OCI-LY7 (cell line): Measurements from ENCODE around the gene ZNF200. TPM values are rescaled to one million over a fixed set of nuclear protein-coding genes. Genes with fewer than 3 reads are reported as not detected.
A peak's percentile ranks its signal among the peaks of the same experiment; 100 is the strongest.

ENCODE experiments used
- BruUV-seq: library from RNA; stranded (reverse); fragments of 400-500 nt; replicated peaks from 2 replicates; lab custom pipeline; 2021; lab: Mats Ljungman, UMichigan
- CTCF ChIA-PET: fragments of 300-600 bp; sonication (Branson Sonifier 250); formaldehyde crosslinking; loops from one replicate; lab custom pipeline; 2022; ENCODE audit warnings: antibody characterized with exemption; ENCODE audit not compliant: unreplicated experiment; lab: Charles Lee
- POLR2A ChIA-PET: fragments of 300-600 bp; sonication (Branson Sonifier 250); formaldehyde crosslinking; loops from one replicate; lab custom pipeline; 2022; ENCODE audit warnings: antibody characterized with exemption; lab: Charles Lee
- DNase-seq: peaks from one replicate; pipeline ENCODE4 v3.0.0-alpha.2; 2015; ENCODE audit warnings: low spot score
- H2AFZ ChIP-seq: fragments of 200-600 bp; sonication (generic), shearing (Covaris generic); 2 replicates; pipeline ENCODE4 v1.6.1; 2014; ENCODE audit warnings: mild to moderate bottlenecking, antibody characterized with exemption, low read length, moderate library complexity
- H3K27ac ChIP-seq: fragments of 200-600 bp; sonication (generic); 2 replicates; pipeline ENCODE4 v1.5.1; 2014; ENCODE audit warnings: mixed run types, low read depth, mild to moderate bottlenecking, moderate library complexity, low read length, inconsistent platforms; ENCODE audit not compliant: poor library complexity, severe bottlenecking
- H3K36me3 ChIP-seq: fragments of 200-600 bp; sonication (generic); 2 replicates; pipeline ENCODE4 v1.6.1; 2014; ENCODE audit warnings: mild to moderate bottlenecking, antibody characterized with exemption, low read length, moderate library complexity, mixed read lengths; ENCODE audit not compliant: insufficient read depth
- H3K4me1 ChIP-seq: fragments of 200-600 bp; sonication (generic); 2 replicates; pipeline ENCODE4 v1.5.1; 2014; ENCODE audit warnings: mild to moderate bottlenecking, low read length; ENCODE audit not compliant: insufficient read depth, poor library complexity, severe bottlenecking
- H3K4me2 ChIP-seq: fragments of 200-600 bp; sonication (generic); 2 replicates; pipeline ENCODE4 v1.6.1; 2014; ENCODE audit warnings: mild to moderate bottlenecking, low read length
- H3K4me3 ChIP-seq: fragments of 200-600 bp; sonication (generic); 2 replicates; pipeline ENCODE4 v1.5.1; 2014; ENCODE audit warnings: mild to moderate bottlenecking, low read depth, low read length; ENCODE audit not compliant: poor library complexity, severe bottlenecking
- H3K79me2 ChIP-seq: fragments of 200-600 bp; sonication (generic); 2 replicates; pipeline ENCODE4 v1.6.1; 2016; ENCODE audit warnings: low read depth, mild to moderate bottlenecking, low read length, moderate library complexity, mixed read lengths; ENCODE audit not compliant: insufficient read depth
- H3K9me2 ChIP-seq: fragments of 200-600 bp; sonication (generic); 2 replicates; pipeline ENCODE4 v1.6.1; 2016; ENCODE audit warnings: mild to moderate bottlenecking, low read length, mixed read lengths; ENCODE audit not compliant: insufficient read depth
- H3K9me3 ChIP-seq: fragments of 200-600 bp; sonication (generic); 2 replicates; pipeline ENCODE4 v1.6.1; 2014; ENCODE audit warnings: mild to moderate bottlenecking, mixed run types, low read length, mixed read lengths
- H4K20me1 ChIP-seq: fragments of 200-600 bp; sonication (generic); 2 replicates; pipeline ENCODE4 v1.6.1; 2014; ENCODE audit warnings: mild to moderate bottlenecking, antibody characterized with exemption, low read length, moderate library complexity, mixed read lengths; ENCODE audit not compliant: insufficient read depth
- CTCF ChIP-seq: fragments of 200-600 bp; sonication (generic); conservative IDR thresholded peaks from 2 replicates; pipeline ENCODE4 v1.5.1; 2014; ENCODE audit warnings: mild to moderate bottlenecking, antibody characterized with exemption, low read length, moderate library complexity, mixed read lengths
- EZH2phosphoT487 ChIP-seq: fragments of 200-600 bp; sonication (generic); IDR thresholded peaks from 2 replicates; pipeline ENCODE4 v1.6.1; 2018; ENCODE audit warnings: low read depth, borderline replicate concordance, mild to moderate bottlenecking, mixed run types, antibody characterized with exemption, low read length, moderate library complexity, mixed read lengths
- intact Hi-C: fragments of 100-400 bp; cut with micrococcal nuclease; formaldehyde crosslinking; loops from one replicate; pipeline ENCODE4 v1.10.0; 2022; ENCODE audit not compliant: unreplicated experiment
- total RNA-seq, 2 experiments: library from RNA; depleted of rRNA in 1 of 2; stranded (reverse); fragments of >200 nt in 1 of 2; shearing (Covaris generic) in 1 of 2; gene quantifications; 2 replicates each; pipeline ENCODE4 v1.2.3, GENCODE V29; 2014 to 2022

ZNF200 gene
- total RNA-seq, 2 experiments from 2014 or later, result 13.9 to 19.8 TPM

- H3K36me3 ChIP-seq, result no peaks in the 10 kb centered on the region
- peak overlapping the region; percentile 89; the same call in 1 of the 2 replicates for H2AFZ ChIP-seq
- no peaks in the 10 kb centered on the region for H3K9me3 ChIP-seq
- CTCF ChIA-PET, result no interaction called here
- peaks cover 31% of the 10 kb centered on the region for H3K4me1 ChIP-seq
- H3K27ac ChIP-seq, result peak overlapping the region; percentile 55
- no TSS peak for BruUV-seq
- peak overlapping the region; percentile 71 for H3K4me2 ChIP-seq
- H3K4me3 ChIP-seq, result no peak overlapping the region
- TF ChIP-seq CTCF, result no peak
- no peak for TF ChIP-seq EZH2phosphoT487
- DNase-seq, result peak; percentile 34
- no peaks in the 10 kb centered on the region for H4K20me1 ChIP-seq
- intact Hi-C loops, result no loop called here
- H3K9me2 ChIP-seq, result no peaks in the 10 kb centered on the region
- no peaks in the 10 kb centered on the region for H3K79me2 ChIP-seq
- POLR2A ChIA-PET, result interaction anchor here (0.7 kb wide), 1 partner anchor 11 kb away, joined by 4 read pairs; no protein-coding TSS in a partner anchor
Measured at GRCh38 chr16:3216263-3216640, 18.7 kb downstream of the ZNF200 start.

GRCh38 chr16:3215601-3216262 is 19.2 kb downstream of the ZNF200 start:
- CTCF ChIA-PET, result no interaction called here
- intact Hi-C loops, result no loop called here
- Histone ChIP-seq H3K4me3 (peak overlapping the region; percentile 31), H3K9me3 (no peaks in the 10 kb centered on the region), H3K79me2 (no peaks in the 10 kb centered on the region), H3K4me1 (peaks cover 31% of the 10 kb centered on the region), H3K9me2 (no peaks in the 10 kb centered on the region), H4K20me1 (no peaks in the 10 kb centered on the region), H3K4me2 (peak overlapping the region; percentile 71), H3K27ac (peak overlapping the region; percentile 55), H2AFZ (peak overlapping the region; percentile 89), H3K36me3 (no peaks in the 10 kb centered on the region)
- POLR2A ChIA-PET, result no interaction called here
- BruUV-seq, result no TSS peak
- TF ChIP-seq EZH2phosphoT487 (no peak), CTCF (no peak)
- no peak for DNase-seq

- Histone ChIP-seq H3K27ac (peak overlapping the region; percentile 55), H4K20me1 (no peaks in the 10 kb centered on the region), H2AFZ (peak overlapping the region; percentile 89), H3K4me2 (peak overlapping the region; percentile 71), H3K36me3 (no peaks in the 10 kb centered on the region), H3K9me2 (no peaks in the 10 kb centered on the region), H3K4me1 (peaks cover 31% of the 10 kb centered on the region), H3K9me3 (no peaks in the 10 kb centered on the region), H3K79me2 (no peaks in the 10 kb centered on the region), H3K4me3 (peak overlapping the region; percentile 31)
- BruUV-seq, result no TSS peak
- TF ChIP-seq CTCF (no peak), EZH2phosphoT487 (no peak)
- peak; percentile 83 for DNase-seq
- POLR2A ChIA-PET, result no interaction called here
- CTCF ChIA-PET, result no interaction called here
- intact Hi-C loops, result no loop called here
Measured at GRCh38 chr16:3214904-3215600, 19.9 kb downstream of the ZNF200 start.
